ENCODE data around the gene TPSG1.

The TPSG1 gene

DNA sequence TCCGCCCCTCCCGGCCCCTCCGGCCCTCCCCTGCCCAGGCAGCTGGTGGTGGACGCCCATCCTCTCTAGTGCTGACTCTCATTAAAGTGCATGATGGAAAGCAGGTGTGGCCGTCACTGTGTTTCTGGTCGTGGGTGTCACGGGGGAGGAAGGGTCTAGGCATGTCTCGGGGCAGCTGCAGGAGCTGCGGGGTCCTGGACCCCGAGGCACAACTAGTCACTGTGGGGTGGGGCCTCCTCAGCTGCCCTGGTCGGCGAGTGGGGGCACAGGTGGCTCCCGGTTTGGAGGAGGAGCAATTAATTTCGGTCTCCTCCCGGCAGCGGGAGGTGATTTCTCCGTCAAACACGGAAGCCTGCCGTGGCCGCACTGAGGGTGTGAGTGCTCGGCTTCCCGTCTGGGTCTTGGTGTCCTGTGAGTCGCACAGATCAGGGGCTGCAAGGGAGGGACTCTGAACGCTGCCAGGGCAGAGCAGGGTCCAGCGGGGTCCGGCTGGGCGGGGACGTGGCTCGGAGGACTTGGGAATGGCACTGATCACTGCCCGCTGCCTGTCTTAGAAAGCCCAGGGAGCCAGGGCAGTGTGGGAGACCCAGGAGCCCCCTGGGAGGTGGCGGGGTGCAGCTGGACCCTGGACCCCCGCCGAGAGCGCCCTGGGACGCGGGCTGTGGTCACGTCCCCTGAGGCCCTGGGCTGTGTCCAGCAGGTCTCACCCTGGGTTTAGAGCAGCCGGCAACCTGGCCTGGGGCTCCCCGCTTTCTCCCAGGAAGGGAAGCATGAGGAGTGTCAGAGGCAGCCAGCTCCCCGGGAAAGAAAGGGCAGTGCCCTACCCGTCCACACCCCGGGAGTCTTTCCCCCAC lies 34.1 kb upstream of the TPSG1 start:
- Histone ChIP-seq H3K4me1 (ENCODE audit: control insufficient read depth in 1 of 2, insufficient read depth in 2 of 2, low read length in 2 of 2) (no peaks in the 10 kb centered on the region), H3K14ac (ENCODE audit: low read length) (no peak overlapping the region), H3K27ac (ENCODE audit: low read depth, low read length) (no peak overlapping the region), H3K18ac (ENCODE audit: low read length) (no peak overlapping the region), H2BK12ac (ENCODE audit: low read length) (no peak overlapping the region), H4K12ac (ENCODE audit: low read depth, low read length) (no peak overlapping the region), H3K27me3 (ENCODE audit: insufficient read depth, low read length) (peaks cover 4% of the 10 kb centered on the region), H3K4me3 (ENCODE audit: low read depth, low read length) (no peak overlapping the region), H3K4me2 (ENCODE audit: low read length) (no peak overlapping the region), H3K9ac (ENCODE audit: low read length) (no peak overlapping the region), H3K9me3 (ENCODE audit: insufficient read depth, low read depth, low read length) (peaks cover 3% of the 10 kb centered on the region), H3K4ac (ENCODE audit: low read depth, low read length) (no peak overlapping the region), H2AFZ (ENCODE audit: insufficient read depth, low read length, poor library complexity) (no peak overlapping the region), H2BK5ac (ENCODE audit: low read depth, low read length, poor library complexity) (no peak overlapping the region), H3K23ac (ENCODE audit: low read length) (no peak overlapping the region), H3K79me1 (ENCODE audit: low read length) (no peaks in the 10 kb centered on the region), H4K8ac (ENCODE audit: low read depth, low read length) (no peak overlapping the region), H2AK5ac (ENCODE audit: low read length) (no peak overlapping the region), H3K36me3 (ENCODE audit: control insufficient read depth in 1 of 2, insufficient read depth in 2 of 2, low read length in 2 of 2) (no peaks in the 10 kb centered on the region), H3K79me2 (ENCODE audit: control insufficient read depth, insufficient read depth, low read length, poor library complexity) (no peaks in the 10 kb centered on the region), H2BK120ac (ENCODE audit: insufficient read depth, low read length, poor library complexity) (no peak overlapping the region), H4K91ac (ENCODE audit: low read depth, low read length) (no peak overlapping the region)
- DNase-seq: peak in 1 of 2 donors; percentile 9
- WGBS (ENCODE audit: extremely low coverage, insufficient coverage, insufficient read length): no CpG with 5 or more reads among the region's 42 CpGs

DNA sequence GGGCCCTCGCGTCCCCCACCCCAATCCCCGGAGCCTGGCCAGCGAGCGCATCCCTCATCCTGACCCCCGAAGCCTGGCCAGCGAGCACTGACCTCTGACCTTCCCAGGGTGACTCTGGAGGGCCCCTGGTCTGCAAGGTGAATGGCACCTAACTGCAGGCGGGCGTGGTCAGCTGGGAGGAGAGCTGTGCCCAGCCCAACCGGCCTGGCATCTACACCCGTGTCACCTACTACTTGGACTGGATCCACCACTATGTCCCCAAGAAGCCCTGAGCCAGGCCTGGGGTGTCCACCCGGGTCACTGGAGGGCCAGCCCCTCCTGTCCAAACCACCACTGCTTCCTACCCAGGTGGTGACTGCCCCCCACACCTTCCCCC lies 33.1 kb upstream of the TPSG1 start:
- no peak overlapping the region for H3K9ac ChIP-seq (ENCODE audit: low read length)
- H3K79me1 ChIP-seq (ENCODE audit: low read length): no peaks in the 10 kb centered on the region
- no peak overlapping the region for H3K4me2 ChIP-seq (ENCODE audit: low read length)
- H3K9me3 ChIP-seq (ENCODE audit: insufficient read depth, low read depth, low read length): peaks cover 2% of the 10 kb centered on the region
- WGBS (ENCODE audit: extremely low coverage, insufficient coverage, insufficient read length): no CpG with 5 or more reads among the region's 12 CpGs
- no peaks in the 10 kb centered on the region for H3K36me3 ChIP-seq (ENCODE audit: control insufficient read depth in 1 of 2, insufficient read depth in 2 of 2, low read length in 2 of 2)
- H2BK5ac ChIP-seq (ENCODE audit: low read depth, low read length, poor library complexity): no peak overlapping the region
- H3K4ac ChIP-seq (ENCODE audit: low read depth, low read length): no peak overlapping the region
- H2BK12ac ChIP-seq (ENCODE audit: low read length): no peak overlapping the region
- no peak overlapping the region for H2BK120ac ChIP-seq (ENCODE audit: insufficient read depth, low read length, poor library complexity)
- no peak overlapping the region for H3K4me3 ChIP-seq (ENCODE audit: low read depth, low read length)
- DNase-seq: peak in 1 of 2 donors; percentile 31
- H3K18ac ChIP-seq (ENCODE audit: low read length): no peak overlapping the region
- no peak overlapping the region for H2AK5ac ChIP-seq (ENCODE audit: low read length)
- H3K4me1 ChIP-seq (ENCODE audit: control insufficient read depth in 1 of 2, insufficient read depth in 2 of 2, low read length in 2 of 2): no peaks in the 10 kb centered on the region
- no peak overlapping the region for H3K14ac ChIP-seq (ENCODE audit: low read length)
- H3K23ac ChIP-seq (ENCODE audit: low read length): no peak overlapping the region
- no peak overlapping the region for H3K27ac ChIP-seq (ENCODE audit: low read depth, low read length)
- H4K91ac ChIP-seq (ENCODE audit: low read depth, low read length): no peak overlapping the region
- H4K8ac ChIP-seq (ENCODE audit: low read depth, low read length): no peak overlapping the region
- peaks cover 4% of the 10 kb centered on the region for H3K27me3 ChIP-seq (ENCODE audit: insufficient read depth, low read length)
- H2AFZ ChIP-seq (ENCODE audit: insufficient read depth, low read length, poor library complexity): no peak overlapping the region
- no peaks in the 10 kb centered on the region for H3K79me2 ChIP-seq (ENCODE audit: control insufficient read depth, insufficient read depth, low read length, poor library complexity)
- no peak overlapping the region for H4K12ac ChIP-seq (ENCODE audit: low read depth, low read length)

DNA sequence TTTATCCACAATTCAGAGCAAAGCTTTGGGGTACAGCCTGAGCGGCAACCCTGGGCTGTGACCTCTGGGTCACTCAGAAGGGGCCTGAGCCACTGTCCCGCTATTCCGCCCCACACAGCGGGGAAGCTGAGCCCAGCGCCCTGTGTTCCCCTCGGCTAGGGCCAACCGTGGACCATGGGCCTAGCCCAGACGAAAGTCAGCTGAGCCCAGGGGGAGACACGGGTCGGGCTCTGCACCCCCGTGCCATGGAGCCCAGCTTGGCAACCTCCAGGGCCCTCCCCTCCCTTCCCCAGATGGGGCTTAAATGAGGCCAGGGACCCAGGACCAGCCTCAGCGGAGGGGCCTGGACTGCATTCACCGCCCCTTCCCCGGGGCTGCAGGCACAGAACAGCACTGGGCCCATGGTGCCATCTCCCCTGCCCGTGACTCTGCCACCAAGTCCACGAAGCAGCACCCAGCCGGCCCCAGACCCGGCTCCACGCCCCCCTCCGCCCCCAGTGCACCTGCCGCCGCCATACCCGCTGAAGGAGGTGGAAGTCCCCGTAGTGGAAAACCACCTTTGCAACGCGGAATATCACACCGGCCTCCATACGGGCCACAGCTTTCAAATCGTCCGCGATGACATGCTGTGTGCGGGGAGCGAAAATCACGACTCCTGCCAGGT lies 32.6 kb upstream of the TPSG1 start:
- Histone ChIP-seq H3K9ac (ENCODE audit: low read length) (no peak overlapping the region), H4K8ac (ENCODE audit: low read depth, low read length) (no peak overlapping the region), H2BK12ac (ENCODE audit: low read length) (no peak overlapping the region), H4K12ac (ENCODE audit: low read depth, low read length) (no peak overlapping the region), H3K27me3 (ENCODE audit: insufficient read depth, low read length) (peaks cover 4% of the 10 kb centered on the region), H2AK5ac (ENCODE audit: low read length) (no peak overlapping the region), H3K4me3 (ENCODE audit: low read depth, low read length) (no peak overlapping the region), H3K9me3 (ENCODE audit: insufficient read depth, low read depth, low read length) (peaks cover 2% of the 10 kb centered on the region), H3K23ac (ENCODE audit: low read length) (no peak overlapping the region), H3K18ac (ENCODE audit: low read length) (no peak overlapping the region), H3K79me2 (ENCODE audit: control insufficient read depth, insufficient read depth, low read length, poor library complexity) (no peaks in the 10 kb centered on the region), H3K14ac (ENCODE audit: low read length) (no peak overlapping the region), H4K91ac (ENCODE audit: low read depth, low read length) (no peak overlapping the region), H2BK120ac (ENCODE audit: insufficient read depth, low read length, poor library complexity) (no peak overlapping the region), H3K79me1 (ENCODE audit: low read length) (no peaks in the 10 kb centered on the region), H3K36me3 (ENCODE audit: control insufficient read depth in 1 of 2, insufficient read depth in 2 of 2, low read length in 2 of 2) (no peaks in the 10 kb centered on the region), H2BK5ac (ENCODE audit: low read depth, low read length, poor library complexity) (no peak overlapping the region), H3K4me2 (ENCODE audit: low read length) (no peak overlapping the region), H2AFZ (ENCODE audit: insufficient read depth, low read length, poor library complexity) (no peak overlapping the region), H3K27ac (ENCODE audit: low read depth, low read length) (no peak overlapping the region), H3K4me1 (ENCODE audit: control insufficient read depth in 1 of 2, insufficient read depth in 2 of 2, low read length in 2 of 2) (no peaks in the 10 kb centered on the region), H3K4ac (ENCODE audit: low read depth, low read length) (no peak overlapping the region)
- no CpG with 5 or more reads among the region's 34 CpGs for WGBS (ENCODE audit: extremely low coverage, insufficient coverage, insufficient read length)
- DNase-seq: peak in 1 of 2 donors; percentile 58

DNA sequence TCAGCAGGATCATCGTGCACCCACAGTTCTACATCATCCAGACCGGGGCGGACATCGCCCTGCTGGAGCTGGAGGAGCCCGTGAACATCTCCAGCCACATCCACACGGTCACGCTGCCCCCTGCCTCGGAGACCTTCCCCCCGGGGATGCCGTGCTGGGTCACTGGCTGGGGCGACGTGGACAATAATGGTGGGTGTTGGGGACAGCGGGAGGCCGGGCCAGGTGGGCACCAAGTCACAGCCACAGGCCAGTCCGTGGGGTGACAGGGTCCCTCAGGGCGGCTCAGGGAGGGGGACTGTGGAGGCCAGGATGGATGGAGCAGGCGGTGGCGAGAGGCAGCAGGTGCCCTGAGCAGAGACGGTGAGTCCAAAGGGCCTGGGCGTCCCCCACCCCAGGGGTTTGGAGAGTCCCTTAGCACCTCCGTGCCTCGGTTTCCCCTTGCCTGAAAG lies 31.8 kb upstream of the TPSG1 start:
- no peaks in the 10 kb centered on the region for H3K36me3 ChIP-seq (ENCODE audit: control insufficient read depth in 1 of 2, insufficient read depth in 2 of 2, low read length in 2 of 2)
- H3K79me1 ChIP-seq (ENCODE audit: low read length): no peaks in the 10 kb centered on the region
- H3K79me2 ChIP-seq (ENCODE audit: control insufficient read depth, insufficient read depth, low read length, poor library complexity): no peaks in the 10 kb centered on the region
- no peak overlapping the region for H4K91ac ChIP-seq (ENCODE audit: low read depth, low read length)
- H3K4ac ChIP-seq (ENCODE audit: low read depth, low read length): no peak overlapping the region
- no peak overlapping the region for H4K8ac ChIP-seq (ENCODE audit: low read depth, low read length)
- no peak overlapping the region for H3K4me3 ChIP-seq (ENCODE audit: low read depth, low read length)
- no peaks in the 10 kb centered on the region for H3K4me1 ChIP-seq (ENCODE audit: control insufficient read depth in 1 of 2, insufficient read depth in 2 of 2, low read length in 2 of 2)
- no peak overlapping the region for H2BK120ac ChIP-seq (ENCODE audit: insufficient read depth, low read length, poor library complexity)
- no peak overlapping the region for H2BK12ac ChIP-seq (ENCODE audit: low read length)
- no peak overlapping the region for H2AK5ac ChIP-seq (ENCODE audit: low read length)
- no peak overlapping the region for H2AFZ ChIP-seq (ENCODE audit: insufficient read depth, low read length, poor library complexity)
- H3K14ac ChIP-seq (ENCODE audit: low read length): no peak overlapping the region
- H3K9ac ChIP-seq (ENCODE audit: low read length): no peak overlapping the region
- H3K9me3 ChIP-seq (ENCODE audit: insufficient read depth, low read depth, low read length): peaks cover 2% of the 10 kb centered on the region
- no peak overlapping the region for H2BK5ac ChIP-seq (ENCODE audit: low read depth, low read length, poor library complexity)
- H3K27ac ChIP-seq (ENCODE audit: low read depth, low read length): no peak overlapping the region
- H3K23ac ChIP-seq (ENCODE audit: low read length): no peak overlapping the region
- WGBS (ENCODE audit: extremely low coverage, insufficient coverage, insufficient read length): no CpG with 5 or more reads among the region's 22 CpGs
- no peak for DNase-seq
- H4K12ac ChIP-seq (ENCODE audit: low read depth, low read length): no peak overlapping the region
- peaks cover 4% of the 10 kb centered on the region for H3K27me3 ChIP-seq (ENCODE audit: insufficient read depth, low read length)
- no peak overlapping the region for H3K4me2 ChIP-seq (ENCODE audit: low read length)
- H3K18ac ChIP-seq (ENCODE audit: low read length): no peak overlapping the region
